Head of caudate nucleus (tissue), 42 donors: ENCODE measurements around the gene TRIP12.
"Not testable (repeated sequence)": the region's sequence is repeated elsewhere in the genome, so short reads cannot be mapped to it uniquely, and the experiment has no call there.

Source experiments
- DNase-seq, 42 donors: peaks; one replicate each; pipeline versions ENCODE4 v3.0.0 to v3.0.0-alpha.2; 2020 to 2021; ENCODE audit warnings: mixed read lengths in 7 of 42
- intact Hi-C: fragments of 100-400 bp; cut with DNase I; formaldehyde crosslinking; loops from one replicate; pipeline ENCODE4 v1.15.0; 2022

Gene TRIP12

GRCh38 chr2:229740279-229740678 is 181.5 kb downstream of the TRIP12 start:
- intact Hi-C loops, result no loop called here
- no peak for DNase-seq

- no peak for DNase-seq
- intact Hi-C loops, result no loop called here
Measured at GRCh38 chr2:229738024-229738625, 183.7 kb downstream of the TRIP12 start.

GRCh38 chr2:229734410-229734809 is 187.4 kb downstream of the TRIP12 start:
- DNase-seq, result no peak
- intact Hi-C loops, result no loop called here

GRCh38 chr2:229733611-229734245 is 188.1 kb downstream of the TRIP12 start:
- DNase-seq, result no peak
- intact Hi-C loops, result no loop called here

DNA sequence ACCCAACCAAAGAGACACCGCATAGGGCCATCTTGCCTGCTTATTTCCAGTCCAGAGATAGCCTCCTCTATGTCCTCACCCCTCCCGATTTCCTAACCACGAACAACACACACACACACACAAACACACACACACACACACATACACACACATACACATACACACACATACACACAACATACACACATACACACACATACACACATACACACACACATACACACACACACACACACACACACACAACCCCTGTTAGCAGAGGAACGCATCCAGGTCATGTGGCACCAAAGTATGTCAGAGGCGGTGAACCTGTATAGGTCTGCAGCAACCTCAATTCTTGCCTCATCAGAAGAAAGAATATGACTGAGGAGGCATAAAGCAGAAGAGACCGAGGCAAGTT is 188.9 kb downstream of the TRIP12 start:
- no peak for DNase-seq
- intact Hi-C loops, result no loop called here

- DNase-seq, result no peak
- intact Hi-C loops, result no loop called here
Measured at GRCh38 chr2:229731916-229732315, 189.9 kb downstream of the TRIP12 start.

- no peak for DNase-seq
- intact Hi-C loops, result no loop called here
Measured at GRCh38 chr2:229731363-229731762, 190.4 kb downstream of the TRIP12 start.

DNA sequence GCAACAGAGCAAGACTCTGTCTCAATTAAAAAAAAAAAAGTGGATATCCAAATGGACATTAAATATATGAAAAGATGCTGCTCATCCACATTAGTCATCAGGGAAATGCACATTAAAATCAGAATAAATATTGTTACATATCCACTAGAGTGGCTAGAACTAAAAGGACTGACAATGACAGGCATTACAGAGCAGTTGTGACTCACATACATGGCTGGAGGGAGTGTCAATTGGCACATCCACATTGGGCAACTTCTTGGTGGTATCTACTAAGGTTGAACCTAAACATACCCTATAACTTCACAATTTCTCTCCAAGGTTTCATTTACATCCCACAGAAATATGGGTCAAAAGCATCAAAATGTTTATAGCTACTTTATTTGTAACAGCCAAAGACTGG is 193.4 kb downstream of the TRIP12 start:
- intact Hi-C loops, result no loop called here
- DNase-seq, result no peak

DNA sequence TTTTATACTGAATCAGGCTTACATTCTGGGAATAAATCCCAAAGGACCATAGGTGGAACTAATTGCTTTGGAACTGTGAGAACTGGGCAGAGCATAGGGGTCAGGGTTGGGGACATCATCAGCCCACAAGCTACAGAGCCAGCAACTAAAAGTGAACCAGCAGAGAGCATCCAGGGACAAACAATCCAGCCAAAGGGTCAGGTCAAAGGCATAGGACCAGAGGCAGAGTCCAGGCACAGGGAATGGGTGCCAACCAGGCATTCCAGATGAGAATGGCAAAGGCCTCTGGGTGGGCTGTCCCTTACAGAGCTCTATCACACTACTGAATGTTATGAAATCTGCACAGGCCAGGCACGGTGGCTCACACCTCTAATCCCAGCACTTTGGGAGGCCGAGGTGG is 195.2 kb downstream of the TRIP12 start:
- no peak for DNase-seq
- intact Hi-C loops, result no loop called here

DNA sequence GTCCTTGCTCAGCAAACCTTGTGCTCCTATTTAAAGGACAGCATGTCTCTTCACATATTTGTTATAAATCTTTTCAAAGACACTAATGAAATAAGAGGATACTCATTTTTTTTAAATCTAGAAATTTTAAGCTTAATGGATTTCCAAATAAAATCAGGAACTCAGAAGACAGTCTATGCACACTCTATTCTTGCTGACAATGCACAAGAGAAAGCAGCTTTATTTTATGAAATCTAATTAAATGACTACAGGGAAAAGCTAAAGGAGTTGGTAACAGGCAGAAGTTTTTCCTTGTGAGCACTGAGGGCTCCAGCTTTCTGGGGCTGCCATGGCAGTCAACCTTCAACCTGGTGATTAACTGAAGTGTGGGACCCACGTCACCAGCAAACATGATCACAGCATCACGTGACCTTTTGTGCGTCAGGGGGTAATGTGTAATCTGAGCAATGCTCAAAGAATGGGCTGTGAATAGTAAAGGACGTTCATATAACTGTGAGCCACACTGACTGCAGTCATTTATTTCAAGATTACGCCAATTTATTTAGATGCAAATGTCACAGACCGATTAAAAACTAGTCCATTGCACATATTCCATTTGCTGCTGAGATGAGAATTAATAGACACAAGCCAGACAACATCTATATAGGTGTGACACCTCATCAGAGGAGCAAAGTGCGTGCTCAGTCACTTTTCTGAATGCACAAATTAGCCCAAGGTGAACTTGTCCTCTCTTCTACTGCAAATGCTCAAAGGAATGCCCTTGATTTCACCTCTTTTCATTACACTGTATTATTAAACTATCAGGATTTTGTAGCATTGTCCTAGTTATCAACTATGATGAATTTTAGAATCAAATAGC is 195.9 kb downstream of the TRIP12 start:
- no peak for DNase-seq
- intact Hi-C loops, result no loop called here

DNA sequence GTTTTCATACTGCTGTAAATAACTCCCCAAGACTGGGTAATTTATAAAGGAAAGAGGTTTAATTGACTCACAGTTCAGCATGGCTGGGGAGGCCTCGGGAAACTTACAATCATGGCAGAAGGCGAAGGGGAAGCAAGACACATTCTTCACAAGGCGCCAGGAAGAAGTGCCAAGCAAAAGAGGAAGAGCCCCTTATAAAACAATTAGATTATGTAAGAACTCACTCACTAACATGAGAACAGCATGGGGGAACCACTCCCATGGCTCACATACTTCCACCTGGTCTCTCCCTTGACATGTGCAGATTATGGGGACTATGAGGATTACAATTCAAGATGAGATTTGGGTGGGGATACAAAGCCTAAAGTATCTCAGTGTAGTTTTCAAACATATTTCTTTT is 198.6 kb downstream of the TRIP12 start:
- intact Hi-C loops, DNase-seq: not testable (repeated sequence)

DNA sequence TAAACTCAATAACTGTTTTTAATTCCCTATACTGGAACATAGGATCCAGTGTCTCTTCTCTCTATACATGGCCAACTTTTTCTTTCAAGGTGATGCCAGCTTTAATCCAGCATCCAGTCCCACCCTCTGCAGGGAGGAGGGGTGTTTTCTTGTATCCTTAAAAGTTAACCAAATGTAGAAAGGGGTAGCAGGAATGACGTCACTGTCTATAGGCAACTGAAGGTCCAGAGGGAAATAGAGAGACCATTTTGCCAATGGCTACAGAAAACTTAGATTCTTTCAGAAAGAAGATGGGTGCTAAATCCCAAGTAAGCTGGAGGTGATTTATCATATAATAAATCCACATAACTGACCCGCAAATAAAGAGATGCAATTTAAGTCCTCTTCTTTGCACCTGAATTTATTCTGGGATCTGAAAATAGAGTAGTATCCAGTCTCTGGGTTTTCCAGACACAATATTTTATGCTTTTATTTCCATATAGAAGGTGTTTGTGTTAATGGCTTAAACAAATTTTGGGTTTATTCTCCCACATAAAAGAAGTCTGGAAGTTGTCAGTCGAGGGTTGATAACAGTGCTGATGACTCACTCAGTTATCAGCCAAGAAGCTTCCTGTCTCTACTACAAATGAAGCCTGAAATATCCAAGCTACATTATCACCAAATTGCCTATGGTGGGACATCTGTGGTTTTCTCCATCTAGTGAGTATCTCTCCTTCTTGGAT is 201.7 kb downstream of the TRIP12 start:
- no peak for DNase-seq
- intact Hi-C loops, result no loop called here

GRCh38 chr2:229718057-229718456 is 203.8 kb downstream of the TRIP12 start:
- intact Hi-C loops, result no loop called here
- no peak for DNase-seq

GRCh38 chr2:229715895-229716507 is 205.8 kb downstream of the TRIP12 start:
- intact Hi-C loops, result no loop called here
- peak; percentile 21 to 86 (median 68) for DNase-seq

GRCh38 chr2:229714736-229715541 is 206.9 kb downstream of the TRIP12 start:
- intact Hi-C loops, result loop anchor here (5.0 kb wide), 2 partner anchors 128 to 273 kb away; no protein-coding TSS in a partner anchor
- peak; percentile 23 to 88 (median 68) for DNase-seq

- DNase-seq, result peak; percentile 65 to 95 (median 88)
- intact Hi-C loops, result loop anchor here (5.0 kb wide), 2 partner anchors 127 to 272 kb away; no protein-coding TSS in a partner anchor
Measured at GRCh38 chr2:229714080-229714735, 207.6 kb downstream of the TRIP12 start, which contains the start of gene DNER. DNER (minus strand) TSS chr2:229714555; CDS start chr2:229714423, 132 bp downstream.
